GM04503 (cell line): ENCODE results near the gene ELFN2.
"Not testable (repeated sequence)": the region's sequence is repeated elsewhere in the genome, so short reads cannot be mapped to it uniquely, and the experiment has no call there.

ENCODE experiments used
- DNase-seq: peaks from one replicate; pipeline ENCODE4 v3.0.0-alpha.2; 2012; ENCODE audit warnings: low read depth

The ELFN2 gene, protein sequence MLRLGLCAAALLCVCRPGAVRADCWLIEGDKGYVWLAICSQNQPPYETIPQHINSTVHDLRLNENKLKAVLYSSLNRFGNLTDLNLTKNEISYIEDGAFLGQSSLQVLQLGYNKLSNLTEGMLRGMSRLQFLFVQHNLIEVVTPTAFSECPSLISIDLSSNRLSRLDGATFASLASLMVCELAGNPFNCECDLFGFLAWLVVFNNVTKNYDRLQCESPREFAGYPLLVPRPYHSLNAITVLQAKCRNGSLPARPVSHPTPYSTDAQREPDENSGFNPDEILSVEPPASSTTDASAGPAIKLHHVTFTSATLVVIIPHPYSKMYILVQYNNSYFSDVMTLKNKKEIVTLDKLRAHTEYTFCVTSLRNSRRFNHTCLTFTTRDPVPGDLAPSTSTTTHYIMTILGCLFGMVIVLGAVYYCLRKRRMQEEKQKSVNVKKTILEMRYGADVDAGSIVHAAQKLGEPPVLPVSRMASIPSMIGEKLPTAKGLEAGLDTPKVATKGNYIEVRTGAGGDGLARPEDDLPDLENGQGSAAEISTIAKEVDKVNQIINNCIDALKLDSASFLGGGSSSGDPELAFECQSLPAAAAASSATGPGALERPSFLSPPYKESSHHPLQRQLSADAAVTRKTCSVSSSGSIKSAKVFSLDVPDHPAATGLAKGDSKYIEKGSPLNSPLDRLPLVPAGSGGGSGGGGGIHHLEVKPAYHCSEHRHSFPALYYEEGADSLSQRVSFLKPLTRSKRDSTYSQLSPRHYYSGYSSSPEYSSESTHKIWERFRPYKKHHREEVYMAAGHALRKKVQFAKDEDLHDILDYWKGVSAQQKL

DNA sequence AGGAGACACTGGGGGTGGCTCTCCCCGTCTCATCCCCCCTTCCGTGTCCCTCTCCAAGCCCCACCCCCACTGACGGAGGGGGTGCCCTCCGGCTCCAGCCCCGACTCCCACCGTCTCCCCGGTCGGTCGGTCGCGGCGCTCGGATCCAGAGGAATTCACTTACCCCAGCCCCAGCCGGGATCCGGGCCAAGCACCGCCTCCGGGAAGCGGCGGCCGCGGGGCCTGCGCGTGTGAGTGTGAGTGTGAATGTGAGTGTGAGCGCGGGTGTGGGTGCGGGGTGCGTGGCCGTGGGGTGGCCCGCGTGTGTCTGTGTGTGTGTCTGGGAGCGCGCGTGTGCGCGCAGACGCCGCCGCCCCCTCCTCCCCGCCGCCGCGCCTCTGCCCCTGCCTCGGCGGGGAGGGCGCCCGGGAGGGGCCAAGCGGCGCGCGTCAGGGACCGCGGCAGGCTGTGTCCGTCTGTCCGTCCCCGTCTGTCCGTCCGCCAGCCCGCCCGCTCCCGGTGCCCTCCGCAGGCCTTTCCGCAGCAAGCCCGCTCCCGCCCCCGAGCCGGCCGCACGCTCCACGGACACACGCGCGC, at the start of gene ELFN2:
Gene ELFN2 (minus strand): TSS at position 345 of the 576 bp plus-strand sequence. CDS start 51,945 bp downstream, outside the sequence.
- no peak for DNase-seq

DNA sequence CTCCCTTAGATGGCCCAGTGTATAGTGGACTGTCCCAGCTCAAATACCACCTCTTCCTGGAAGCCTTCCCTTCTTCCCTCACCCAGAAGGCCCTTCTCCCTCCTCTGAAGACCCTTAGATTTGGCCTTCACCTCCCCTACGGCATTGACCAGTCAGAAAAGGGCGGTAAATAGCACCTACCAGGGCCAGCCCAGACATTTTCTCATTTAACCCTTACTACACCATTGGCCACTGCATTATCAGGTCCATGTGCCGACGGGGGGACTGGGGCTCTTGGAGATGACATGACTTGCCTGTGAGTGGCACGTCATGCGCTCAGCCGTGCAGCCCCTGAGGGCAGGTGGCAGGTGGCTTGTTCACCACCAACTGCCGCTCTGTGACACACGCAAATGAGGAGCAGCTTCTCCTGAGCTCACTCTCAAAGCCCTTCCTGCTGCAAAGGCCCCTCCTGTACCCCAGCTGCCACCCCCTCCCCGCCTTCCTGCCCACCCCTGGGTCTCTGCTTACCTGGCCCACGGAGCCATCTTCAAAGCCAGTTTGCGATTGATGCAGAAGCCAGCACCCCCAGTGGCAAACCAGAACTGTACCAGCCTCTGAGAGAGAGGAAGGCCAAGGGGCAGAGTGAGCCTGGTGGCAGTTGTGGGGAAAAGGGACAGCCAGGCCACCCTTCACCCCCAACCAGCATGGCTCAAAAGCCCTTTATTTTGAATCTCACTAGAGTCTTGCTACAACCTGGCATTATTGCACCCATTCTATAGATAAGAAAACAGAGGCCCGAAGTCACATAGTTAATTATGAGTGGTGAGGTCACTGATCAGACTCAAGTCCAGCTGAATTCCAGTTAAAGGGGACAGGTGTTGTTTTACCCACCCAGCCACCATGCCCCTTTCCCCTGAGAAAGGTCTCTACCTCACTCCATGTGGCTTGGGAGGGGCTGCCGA, 49.4 kb upstream of the ELFN2 start:
- DNase-seq: no peak

DNA sequence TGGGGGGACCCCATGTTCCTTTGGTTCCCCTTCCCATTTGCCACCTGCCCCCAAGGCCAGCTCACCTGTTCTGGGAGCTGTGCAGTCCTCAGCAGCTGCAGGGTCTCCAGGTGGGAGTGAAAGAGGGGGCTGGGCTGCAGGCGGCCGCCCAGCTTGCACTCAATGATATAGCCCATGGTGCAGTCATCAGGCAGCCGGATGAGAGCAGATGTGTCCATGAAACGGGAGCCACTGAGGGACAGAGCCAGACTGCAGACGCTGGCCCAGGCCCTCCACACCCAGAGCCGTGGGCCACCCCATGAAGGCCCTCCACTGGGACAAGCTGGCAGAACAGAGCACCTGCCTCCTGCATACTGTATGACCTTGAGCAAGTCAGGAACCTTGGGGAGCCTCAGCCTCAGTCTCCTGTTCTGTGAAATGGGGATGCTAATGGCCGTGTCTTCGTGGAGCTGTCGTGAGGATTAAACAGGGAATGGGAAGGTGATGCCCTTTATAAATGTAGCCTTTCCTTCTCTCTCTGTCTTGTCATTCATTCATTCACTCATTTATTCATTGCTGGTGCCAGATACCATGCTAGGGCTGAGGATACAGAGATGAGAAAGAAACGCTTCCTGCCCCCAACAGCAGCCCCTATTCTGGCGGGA, 47.3 kb upstream of the ELFN2 start:
- no peak for DNase-seq

DNA sequence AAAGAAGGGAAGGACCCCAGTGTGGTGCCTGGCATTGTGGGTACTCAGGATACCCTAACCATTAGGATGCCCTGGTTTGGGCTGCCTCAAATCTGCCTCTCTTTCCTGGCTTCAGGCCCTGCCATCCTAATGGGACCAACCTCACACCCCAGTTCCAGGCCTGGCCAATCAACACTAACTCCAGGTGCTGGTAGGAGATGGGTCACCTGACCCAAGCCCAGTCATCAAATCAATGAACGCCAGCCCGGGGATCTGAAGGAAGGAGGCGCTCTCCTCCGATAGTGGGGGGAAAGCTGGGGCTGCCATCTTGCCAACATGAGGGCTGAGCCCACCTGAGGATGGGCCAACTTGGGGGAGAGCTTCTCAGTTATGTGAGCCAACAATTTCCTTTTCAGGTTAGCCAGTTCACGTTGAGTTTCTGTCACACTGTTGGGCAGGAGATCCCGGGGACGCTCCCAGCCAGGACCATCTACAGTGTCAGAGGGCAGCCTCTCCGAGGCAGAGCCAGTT, 46.2 kb upstream of the ELFN2 start:
- no peak for DNase-seq

DNA sequence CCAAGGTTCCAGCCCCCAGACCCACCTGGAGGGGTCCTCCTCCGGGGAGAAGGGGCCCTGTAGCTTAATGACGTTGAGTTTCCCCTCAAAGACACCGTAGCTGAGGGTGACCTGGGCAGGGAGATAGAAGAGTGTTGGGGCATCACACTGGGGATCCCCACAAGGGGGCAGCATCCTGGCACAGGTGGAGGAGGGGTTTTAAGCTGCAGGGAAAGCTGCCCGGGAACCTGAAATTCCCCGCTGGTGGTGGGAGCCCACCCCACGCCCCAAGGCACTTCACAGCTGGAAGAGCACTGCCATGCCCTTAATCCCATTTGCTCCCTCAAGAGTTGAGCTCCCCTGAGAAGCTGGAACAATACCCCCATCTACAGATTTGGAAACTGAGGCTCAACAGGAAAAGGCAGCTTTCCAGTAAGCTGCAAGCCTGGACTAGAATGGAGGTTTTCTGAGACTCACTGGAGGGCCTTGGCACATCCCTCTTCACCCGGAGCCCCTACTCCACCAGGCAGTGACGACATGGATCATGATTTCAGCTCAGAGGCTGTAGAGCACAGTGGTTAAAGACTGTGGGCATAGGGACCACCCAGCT, 45.2 kb upstream of the ELFN2 start:
- DNase-seq: no peak

DNA sequence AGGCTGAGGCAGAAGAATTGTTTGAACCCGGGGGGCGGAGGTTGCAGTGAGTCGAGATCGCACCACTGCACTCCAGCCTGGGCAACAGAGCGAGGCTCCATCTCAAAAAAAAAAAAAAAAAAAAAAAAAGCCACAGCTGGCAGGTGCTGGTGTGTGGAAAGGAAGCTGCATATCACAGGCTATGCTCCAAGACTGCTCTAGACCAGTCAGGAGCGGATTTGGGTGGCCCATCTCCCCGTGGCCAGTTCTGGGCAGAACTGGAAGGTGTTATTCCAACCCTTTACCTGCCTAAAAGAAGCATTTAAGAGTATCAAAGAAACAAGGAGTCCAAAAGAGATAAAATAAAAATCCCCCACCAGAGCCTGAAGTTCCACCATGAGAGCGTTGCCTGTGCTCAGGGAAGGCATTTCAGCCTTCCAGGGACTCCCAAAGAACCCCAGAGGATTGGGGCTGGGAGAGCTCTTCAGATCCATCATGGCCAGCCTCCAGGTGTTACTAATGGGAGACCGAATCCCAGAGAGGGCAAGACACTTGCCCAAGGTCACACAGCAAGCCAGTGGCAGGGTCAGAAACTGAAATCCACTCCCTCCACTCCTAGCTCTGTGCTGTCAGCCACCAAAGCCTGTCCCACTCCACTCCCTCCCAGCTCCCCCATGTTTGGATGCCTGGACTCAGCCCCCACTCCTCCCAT, 44.6 kb upstream of the ELFN2 start:
- no peak for DNase-seq

DNA sequence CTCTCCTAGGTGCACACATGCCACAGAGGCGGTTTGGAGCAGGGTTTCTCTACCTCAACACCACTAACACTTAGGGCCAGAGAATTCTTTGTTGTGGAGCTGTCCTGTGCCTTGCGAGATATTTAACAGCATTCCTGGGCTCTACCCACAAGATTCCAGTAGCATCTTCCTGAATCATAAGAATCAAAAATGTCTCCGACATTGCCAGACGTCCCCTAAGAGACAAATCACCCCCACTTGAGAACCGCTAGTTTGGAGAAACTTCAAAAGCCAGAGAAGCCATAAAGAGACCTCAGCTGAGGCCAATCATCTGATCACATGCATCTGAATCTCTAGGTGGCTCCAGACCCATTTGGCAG, 42.8 kb upstream of the ELFN2 start:
- DNase-seq: no peak

DNA sequence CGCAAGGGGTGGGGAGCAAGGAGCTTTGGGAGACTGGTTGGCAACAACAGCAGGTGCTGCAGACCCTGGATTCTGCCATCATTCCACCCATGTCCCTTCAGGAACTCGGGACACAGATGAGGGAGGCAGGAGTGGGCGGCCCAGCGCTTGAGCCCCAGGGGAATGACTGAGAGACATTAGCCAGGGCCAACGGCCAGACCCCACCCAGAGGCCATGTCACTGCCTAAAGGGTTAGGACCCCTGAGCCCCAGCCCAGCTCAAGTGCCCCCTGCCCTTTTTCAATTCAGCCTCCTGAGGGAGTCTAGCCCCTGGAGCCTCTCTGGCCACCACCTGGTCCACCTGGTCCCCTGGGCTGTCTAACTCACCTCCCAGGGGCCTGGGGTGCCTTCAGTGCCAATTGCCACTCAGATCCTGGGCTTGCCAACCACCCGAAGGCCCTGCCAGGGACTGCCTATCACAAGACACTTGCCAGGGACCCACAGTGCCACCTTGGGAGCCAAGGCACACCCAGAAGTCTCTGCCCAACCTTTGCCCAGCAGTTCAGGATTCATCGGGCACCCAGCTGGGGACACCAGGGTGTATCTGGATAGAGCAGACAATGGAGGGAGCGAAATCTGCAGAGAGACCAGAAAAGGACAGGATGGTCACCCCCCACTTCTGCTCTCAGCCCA, 42.3 kb upstream of the ELFN2 start:
- DNase-seq: no peak

DNA sequence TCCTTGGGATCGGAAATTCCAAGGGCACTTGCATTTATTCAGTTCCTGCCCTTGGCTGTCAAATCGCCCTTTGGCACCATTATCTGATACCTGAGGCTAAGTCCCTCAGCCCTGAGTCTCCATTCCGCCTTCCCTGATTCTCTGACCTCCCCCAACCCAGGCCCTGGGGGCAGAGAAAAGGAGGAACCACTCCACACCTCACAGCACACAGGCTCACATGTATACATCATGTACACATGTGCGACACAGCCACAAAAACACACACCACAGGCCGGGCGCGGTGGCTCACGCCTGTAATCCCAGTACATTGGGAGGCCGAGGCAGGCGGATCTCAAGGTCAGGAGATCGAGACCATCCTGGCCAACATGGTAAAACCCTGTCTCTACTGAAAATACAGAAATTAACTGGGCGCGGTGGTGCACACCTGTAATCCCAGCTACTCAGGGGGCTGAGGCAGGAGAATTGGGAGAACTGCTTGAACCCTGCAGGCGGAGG, 41.0 kb upstream of the ELFN2 start:
- not testable (repeated sequence) for DNase-seq

DNA sequence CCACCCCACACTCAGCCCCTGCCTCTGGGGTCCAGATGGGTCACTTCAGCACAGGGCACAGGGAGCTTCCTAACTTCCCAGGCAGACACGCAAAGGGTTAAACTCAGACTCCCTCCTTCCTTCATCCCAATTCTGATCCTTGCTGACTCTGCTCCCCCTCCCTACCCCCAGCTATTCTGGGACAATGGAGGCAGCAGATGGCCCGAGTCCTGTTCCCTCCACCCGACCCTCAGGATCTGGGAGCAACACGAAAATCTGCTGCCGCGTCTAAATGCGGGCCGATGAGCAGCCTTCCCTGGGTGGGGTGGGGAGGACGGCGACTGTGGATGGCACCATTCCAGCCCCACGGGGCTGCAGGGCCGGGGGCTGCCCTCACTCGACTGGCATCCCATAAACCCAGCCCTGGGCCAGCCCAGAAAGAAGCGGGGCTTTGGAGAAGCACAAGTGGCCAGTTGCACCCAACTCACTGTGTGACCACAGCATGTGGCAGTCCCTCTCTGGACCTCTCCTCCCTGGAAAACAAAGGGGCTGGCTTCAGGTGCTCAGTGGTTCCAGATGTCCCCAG, 40.2 kb upstream of the ELFN2 start:
- DNase-seq: no peak

DNA sequence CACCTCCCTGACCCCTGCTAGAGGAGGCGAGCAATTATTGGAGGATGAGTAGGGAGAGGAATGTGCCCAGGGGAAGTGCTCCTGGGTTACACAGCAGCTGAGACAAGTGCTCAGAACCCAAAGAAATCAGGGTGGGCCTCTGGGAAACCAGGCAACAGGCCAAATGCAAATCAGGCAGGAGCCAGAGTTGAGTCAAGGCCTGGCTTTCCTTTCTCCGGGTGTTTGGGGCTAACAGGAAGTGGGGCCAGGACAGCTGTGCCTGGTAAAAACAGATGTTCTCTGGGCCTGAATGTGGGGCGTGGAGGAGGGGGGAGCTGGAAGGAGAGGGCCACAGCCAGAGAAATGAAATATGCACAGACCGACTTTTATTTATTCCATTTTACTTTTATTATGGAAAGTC, 36.9 kb upstream of the ELFN2 start:
- no peak for DNase-seq

DNA sequence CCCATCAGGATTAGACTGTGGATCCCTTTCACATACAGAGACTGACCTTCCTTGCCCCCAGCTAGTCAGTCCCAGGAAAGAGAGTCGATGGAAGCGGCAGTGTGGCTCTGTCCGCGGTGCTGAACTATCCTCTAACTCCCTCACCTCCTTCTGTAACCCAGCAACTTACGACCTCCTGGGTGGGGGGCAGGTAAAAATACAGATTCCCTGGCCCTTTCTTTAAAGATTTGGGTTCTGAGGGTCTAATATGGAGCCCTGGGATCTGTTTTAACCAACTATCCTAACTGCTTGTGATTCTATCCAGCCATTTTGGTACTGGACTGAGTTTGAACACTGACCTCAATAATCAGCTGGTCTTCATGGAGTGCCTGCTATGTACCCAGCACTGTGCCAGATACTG, 35.7 kb upstream of the ELFN2 start:
- DNase-seq: no peak

DNA sequence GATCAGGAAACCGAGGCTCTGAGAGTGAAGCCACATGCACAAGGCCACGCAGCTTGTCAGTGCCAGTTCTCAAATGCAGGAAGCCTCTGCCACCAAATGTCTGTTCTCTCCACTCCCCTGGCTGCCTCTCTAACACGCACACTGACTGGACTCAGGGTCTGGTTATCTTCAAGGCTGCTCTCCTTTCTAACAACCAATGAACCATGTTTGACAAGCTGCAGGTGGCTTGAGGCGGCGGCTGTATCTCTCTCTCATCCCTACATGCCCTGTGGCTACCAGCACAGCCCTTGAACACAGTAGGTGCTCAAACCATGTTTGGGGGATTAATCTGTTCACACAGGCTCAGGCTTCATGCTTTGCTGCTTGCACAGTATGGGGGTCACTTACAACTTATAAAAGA, 35.2 kb upstream of the ELFN2 start:
- DNase-seq: no peak

DNA sequence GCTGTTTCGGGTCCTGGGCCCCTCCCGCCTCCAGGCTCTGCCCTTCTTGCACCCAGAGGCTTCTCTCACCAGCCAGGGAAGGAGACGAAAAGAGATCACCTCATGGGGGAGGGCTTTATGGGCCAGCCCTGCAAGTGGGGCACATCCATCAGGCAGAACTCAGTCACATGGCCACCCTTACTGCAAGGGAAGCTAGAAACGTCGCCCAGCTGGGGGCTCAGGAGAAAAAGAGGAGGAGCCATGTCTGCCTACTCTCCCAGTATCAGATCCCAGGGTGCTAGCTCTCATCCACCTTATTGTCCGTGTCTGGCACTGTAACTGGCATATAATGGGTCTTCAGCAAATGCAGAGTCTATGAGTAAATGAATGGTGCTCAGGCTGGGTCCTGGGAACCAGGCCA, 34.7 kb upstream of the ELFN2 start:
- no peak for DNase-seq

DNA sequence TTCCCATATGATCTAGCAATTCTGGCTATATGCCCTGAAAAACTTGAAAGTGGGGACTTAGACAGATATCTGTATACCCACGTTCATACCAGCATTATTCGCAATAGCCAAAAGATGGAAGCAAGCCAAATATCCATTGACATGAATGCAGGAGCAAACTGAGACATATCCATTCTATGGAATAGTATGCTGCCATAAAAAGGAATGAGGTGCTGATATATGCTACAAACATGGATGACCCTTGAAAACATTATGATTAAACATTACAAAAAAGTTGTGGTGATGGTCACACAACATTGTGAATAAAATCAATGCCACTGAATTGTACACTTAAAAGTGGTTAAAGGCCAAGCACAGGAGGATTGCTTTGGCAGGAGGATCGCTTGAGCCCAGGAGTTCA, 33.4 kb upstream of the ELFN2 start:
- DNase-seq: no peak

DNA sequence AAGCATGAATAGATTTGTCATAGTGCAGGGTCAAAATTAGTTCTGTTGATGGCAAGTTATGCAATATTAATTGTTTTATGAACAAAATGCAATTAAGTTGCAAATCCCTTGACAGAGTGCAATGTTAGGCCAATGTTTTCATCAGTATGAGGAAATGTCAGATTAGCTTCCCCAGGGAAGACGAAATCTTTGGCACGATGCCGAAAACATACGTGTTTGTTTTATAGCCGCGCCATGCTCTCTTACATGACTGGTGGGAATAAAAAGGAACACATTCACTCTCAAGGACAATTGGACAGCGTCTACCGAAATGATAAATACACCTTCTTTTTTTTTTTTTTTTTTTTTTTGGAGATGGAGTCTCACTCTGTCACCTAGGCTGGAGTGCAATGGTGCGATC, 31.9 kb upstream of the ELFN2 start:
- DNase-seq: no peak

DNA sequence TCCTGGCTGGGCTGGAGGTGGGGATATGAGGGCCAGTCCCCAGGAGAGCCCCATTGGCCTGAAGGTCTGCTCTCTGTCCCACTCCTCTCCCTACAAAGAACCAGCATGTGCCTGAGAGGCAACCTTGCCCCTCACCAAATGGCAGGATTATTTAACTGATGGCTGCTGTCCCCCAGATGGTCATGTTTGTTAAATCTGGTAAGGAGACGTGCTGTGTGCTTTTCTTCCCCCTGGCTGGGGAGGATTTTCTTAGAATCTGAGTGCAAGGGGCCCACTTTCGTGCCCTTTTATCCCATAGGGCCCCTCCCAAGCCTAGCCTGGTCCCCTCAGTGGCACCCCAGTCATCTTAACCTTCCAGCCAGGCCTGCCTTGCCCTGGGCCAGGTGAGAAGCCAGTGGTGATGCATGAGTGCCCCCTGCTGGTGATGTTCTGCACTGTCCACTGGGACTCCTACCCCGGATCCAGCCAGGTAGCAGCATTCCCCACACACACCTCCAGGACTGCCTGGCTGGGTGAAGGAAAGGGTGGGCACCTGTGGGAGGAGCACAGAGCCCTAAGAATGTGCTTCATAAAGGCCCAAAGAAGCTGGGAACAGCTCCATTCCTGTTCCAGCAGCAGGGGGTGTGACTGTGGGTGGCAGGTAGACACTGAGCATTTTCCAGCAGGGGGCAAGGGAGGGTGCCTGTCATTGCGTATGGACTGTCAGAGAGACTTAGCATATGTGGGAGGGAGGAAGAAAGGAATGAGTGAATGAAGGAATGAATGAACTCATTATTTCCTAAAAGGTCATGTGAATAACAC, 30.0 kb upstream of the ELFN2 start:
- DNase-seq: no peak

DNA sequence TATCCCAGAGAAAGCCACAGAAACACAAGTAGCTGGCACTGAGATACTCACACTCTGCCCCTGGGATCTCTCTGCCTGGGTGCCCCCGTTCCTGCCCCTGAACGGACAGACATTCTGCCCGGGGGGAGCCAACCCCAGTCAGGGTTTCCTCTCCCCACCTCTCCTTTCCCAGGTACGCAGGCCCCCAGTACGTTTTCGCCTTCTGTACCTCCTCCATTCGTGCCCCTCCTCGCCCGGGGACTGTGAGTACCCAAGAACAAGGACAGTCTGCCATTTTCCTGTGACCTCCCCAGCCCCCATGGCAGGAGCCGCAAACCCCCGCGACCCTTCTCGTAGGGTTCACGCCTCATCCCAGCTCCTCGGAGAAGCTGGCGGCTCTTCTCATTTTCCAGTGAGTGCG, 29.1 kb upstream of the ELFN2 start:
- DNase-seq: no peak
